ENCODE results near the gene MPL. TPM values are rescaled to one million over a fixed set of nuclear protein-coding genes. Genes with fewer than 3 reads are reported as not detected.

Gene MPL
- 2.2 TPM for total RNA-seq
- not detected for polyA plus RNA-seq

DNA sequence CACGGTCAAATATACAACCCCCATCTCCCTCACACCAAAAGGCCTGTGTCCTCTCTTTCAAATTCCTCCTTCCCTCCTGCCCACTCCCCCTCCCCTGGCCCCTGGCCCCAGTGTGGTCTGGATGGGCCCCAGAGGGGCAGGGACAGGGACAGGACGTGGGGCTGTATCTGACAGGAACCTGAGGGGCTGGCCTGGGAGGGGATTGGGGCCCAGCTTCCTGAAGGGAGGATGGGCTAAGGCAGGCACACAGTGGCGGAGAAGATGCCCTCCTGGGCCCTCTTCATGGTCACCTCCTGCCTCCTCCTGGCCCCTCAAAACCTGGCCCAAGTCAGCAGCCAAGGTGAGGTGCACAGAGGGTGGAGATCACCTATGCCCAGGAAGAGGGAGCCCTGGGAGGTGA lies at the start of gene MPL:
Gene MPL, plus strand, starts transcription at position 231 of the 400 bp plus-strand sequence. Its CDS starts 31 bp downstream, at position 262.
- no peaks in the 10 kb centered on the region for H3K9me3 ChIP-seq (ENCODE audit: control insufficient read depth in 2 of 2, low read length in 2 of 2)
- H3K9me3 Mint-ChIP-seq = no peaks in the 10 kb centered on the region
- H3K27me3 ChIP-seq (ENCODE audit: control insufficient read depth, insufficient read depth, low read length) = no peaks in the 10 kb centered on the region
- no peaks in the 10 kb centered on the region for H3K36me3 Mint-ChIP-seq
- H3K4me3 ChIP-seq (ENCODE audit: low read depth, low read length) = no peak within 1 kb of the TSS
- no peak within 1 kb of the TSS for H3K4me3 Mint-ChIP-seq
- ATAC-seq (ENCODE audit: low read depth in 2 of 2) = no peak
- H3K27me3 Mint-ChIP-seq = peaks cover 7% of the 10 kb centered on the region
- H3K36me3 ChIP-seq (ENCODE audit: control insufficient read depth, insufficient read depth, low read length) = no peaks in the 10 kb centered on the region
- H3K4me1 Mint-ChIP-seq = no peaks in the 10 kb centered on the region
- no peaks in the 10 kb centered on the region for H3K4me1 ChIP-seq (ENCODE audit: control insufficient read depth, insufficient read depth, low read length, poor library complexity, severe bottlenecking)
- no peak within 1 kb of the TSS for H3K27ac ChIP-seq (ENCODE audit: insufficient read depth, low read length, poor library complexity, severe bottlenecking)
- DNase-seq = no peak
- peak within 1 kb of the TSS in 2 of 3 donors; percentile 50 to 76 for H3K27ac Mint-ChIP-seq

DNA sequence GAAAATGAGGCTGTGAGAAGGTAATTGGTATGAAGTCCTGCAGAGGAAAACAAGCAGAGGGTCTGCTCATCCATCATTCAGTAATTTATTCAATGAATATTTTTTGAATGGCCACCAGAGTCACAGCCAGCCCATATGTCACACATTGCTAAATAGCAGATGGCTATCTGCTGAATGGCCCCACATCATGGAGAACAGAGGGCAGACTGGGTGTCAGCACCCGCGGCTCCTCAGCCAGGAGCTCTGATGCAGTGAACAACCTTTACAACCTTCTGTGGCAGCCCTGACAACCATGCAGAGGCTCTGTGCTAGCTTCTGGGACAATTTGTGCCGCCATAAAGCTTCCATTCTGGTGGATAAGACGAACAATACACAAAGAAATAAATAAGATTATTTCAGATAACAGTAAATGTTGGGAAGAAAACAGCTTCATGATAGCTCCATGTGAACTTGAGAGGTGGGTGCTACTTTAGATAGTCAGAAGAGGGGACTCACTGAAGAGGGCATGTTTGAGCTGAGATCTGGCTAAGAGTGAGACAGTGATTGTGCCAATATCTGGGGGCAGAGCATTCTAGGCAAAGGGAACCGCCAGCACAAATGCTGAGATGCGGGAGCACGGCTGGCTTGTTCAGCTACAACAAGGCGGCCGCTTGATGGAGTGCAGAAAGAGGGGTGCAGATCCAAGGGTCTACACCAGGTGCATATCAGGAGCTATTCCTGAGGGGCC lies 49.4 kb upstream of the MPL start:
- H3K27me3 Mint-ChIP-seq = no peaks in the 10 kb centered on the region
- no peaks in the 10 kb centered on the region for H3K9me3 Mint-ChIP-seq
- no peaks in the 10 kb centered on the region for H3K4me1 ChIP-seq (ENCODE audit: control insufficient read depth, insufficient read depth, low read length, poor library complexity, severe bottlenecking)
- peaks cover 0 to 2% (median 0%) of the 10 kb centered on the region in 4 donors for H3K4me1 Mint-ChIP-seq
- no peak overlapping the region for H3K4me3 Mint-ChIP-seq
- no peak overlapping the region for H3K27ac Mint-ChIP-seq
- H3K36me3 Mint-ChIP-seq = no peaks in the 10 kb centered on the region
- no peak overlapping the region for H3K4me3 ChIP-seq (ENCODE audit: low read depth, low read length)
- H3K36me3 ChIP-seq (ENCODE audit: control insufficient read depth, insufficient read depth, low read length) = no peaks in the 10 kb centered on the region
- DNase-seq = no peak
- no peaks in the 10 kb centered on the region for H3K27me3 ChIP-seq (ENCODE audit: control insufficient read depth, insufficient read depth, low read length)
- H3K9me3 ChIP-seq (ENCODE audit: control insufficient read depth in 2 of 2, low read length in 2 of 2) = no peaks in the 10 kb centered on the region
- H3K27ac ChIP-seq (ENCODE audit: insufficient read depth, low read length, poor library complexity, severe bottlenecking) = no peak overlapping the region
- ATAC-seq (ENCODE audit: low read depth in 2 of 2) = no peak

DNA sequence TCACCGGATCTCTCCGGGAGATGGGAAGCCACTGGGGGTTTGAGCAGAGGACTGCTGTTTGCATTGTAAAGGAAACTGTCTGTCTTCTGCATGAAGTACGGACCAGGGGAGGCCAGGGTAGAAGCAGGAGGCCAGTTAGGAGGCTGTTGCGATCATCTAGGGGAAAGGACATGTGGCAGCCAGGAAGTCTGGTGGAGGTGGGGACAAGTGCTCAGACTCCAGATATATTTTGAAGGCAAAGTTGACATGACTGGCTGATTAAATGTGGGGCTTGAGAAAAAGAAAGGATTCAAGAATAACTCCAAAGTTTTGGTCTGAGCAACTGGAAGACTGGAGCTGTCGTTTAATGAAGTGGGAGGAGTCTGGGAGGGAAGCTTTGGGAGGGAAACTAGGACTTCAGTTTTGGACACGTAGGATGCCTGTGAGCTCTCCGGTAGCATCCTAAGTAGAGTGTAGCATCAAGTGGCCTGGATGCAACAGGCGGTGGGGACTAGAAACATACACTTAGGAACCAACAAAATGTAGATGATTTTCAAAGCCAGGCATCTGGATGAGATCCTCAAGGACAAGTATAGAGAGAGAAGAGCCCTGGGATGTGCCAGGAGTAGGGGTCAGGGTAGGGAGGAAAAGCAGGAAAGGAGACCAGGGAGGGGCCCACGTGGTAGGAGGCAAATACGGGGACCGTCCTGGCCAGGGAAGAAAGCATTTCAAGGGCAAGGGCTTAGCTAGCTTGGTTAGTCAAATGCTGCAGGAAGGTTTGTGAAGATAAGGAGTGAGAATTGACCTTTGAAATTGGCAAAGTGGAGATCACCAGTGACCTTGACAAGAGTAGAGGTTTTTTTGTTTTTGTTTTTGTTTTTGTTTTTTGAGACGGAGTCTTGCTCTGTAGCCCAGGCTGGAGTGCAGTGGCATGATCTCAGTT lies 48.6 kb upstream of the MPL start:
- H3K27me3 Mint-ChIP-seq = no peaks in the 10 kb centered on the region
- ATAC-seq (ENCODE audit: low read depth in 2 of 2) = no peak

DNA sequence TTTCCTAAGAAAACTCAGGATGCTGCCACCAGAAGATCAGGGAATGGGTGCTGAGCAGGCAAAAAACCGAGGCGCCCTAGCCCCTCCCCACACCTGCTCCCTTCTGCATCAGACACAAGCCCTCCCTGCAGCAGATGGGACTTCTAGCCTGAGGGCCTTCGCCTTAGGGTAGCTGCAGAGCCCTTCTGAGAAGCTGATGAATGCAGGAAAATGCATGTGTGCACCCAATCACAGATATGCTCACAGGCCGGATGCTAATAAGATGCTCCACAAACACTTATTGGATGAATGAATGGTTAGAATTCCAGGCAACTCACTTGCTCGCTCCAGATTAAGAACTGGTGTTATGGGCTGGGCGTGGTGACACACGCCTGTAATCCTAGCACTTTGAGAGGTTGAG lies 45.4 kb upstream of the MPL start:
- Mint-ChIP-seq H3K9me3 (no peaks in the 10 kb centered on the region), H3K4me3 (no peak overlapping the region)
- H3K9me3 ChIP-seq (ENCODE audit: control insufficient read depth in 2 of 2, low read length in 2 of 2) = no peaks in the 10 kb centered on the region

More for the DNA sequence above, 48.6 kb upstream of the MPL start:
- Histone ChIP-seq H3K4me3 (ENCODE audit: low read depth, low read length) (no peak overlapping the region), H3K4me1 (ENCODE audit: control insufficient read depth, insufficient read depth, low read length, poor library complexity, severe bottlenecking) (no peaks in the 10 kb centered on the region), H3K9me3 (ENCODE audit: control insufficient read depth in 2 of 2, low read length in 2 of 2) (no peaks in the 10 kb centered on the region), H3K27ac (ENCODE audit: insufficient read depth, low read length, poor library complexity, severe bottlenecking) (no peak overlapping the region), H3K27me3 (ENCODE audit: control insufficient read depth, insufficient read depth, low read length) (no peaks in the 10 kb centered on the region), H3K36me3 (ENCODE audit: control insufficient read depth, insufficient read depth, low read length) (no peaks in the 10 kb centered on the region)
- H3K36me3 Mint-ChIP-seq = no peaks in the 10 kb centered on the region
- H3K9me3 Mint-ChIP-seq = no peaks in the 10 kb centered on the region
- H3K4me1 Mint-ChIP-seq = peaks cover 0 to 2% (median 0%) of the 10 kb centered on the region in 4 donors
- no peak for DNase-seq
- no peak overlapping the region for H3K4me3 Mint-ChIP-seq
- no peak overlapping the region for H3K27ac Mint-ChIP-seq

DNA sequence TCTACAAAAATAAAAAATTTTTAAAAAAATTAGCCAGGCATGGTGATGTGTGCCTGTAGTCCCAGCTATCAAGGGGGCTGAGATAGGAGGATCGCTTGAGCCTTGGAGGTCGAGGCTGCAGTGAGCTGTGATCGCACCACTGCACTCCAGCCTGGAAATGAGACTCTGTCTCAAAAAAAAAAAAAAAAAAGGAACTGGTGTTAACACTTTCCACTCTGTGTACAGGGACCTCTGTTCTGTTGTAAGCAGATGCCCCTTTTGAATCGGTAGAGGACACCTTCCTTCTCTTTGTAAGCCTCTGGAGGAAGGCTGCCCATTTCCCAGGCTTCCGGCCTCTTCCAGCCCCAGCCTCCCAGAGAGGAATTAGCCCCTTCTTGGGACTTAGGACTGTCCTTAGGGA lies 44.9 kb upstream of the MPL start:
- Histone ChIP-seq H3K36me3 (ENCODE audit: control insufficient read depth, insufficient read depth, low read length) (no peaks in the 10 kb centered on the region), H3K9me3 (ENCODE audit: control insufficient read depth in 2 of 2, low read length in 2 of 2) (no peaks in the 10 kb centered on the region), H3K4me1 (ENCODE audit: control insufficient read depth, insufficient read depth, low read length, poor library complexity, severe bottlenecking) (peaks cover 12% of the 10 kb centered on the region), H3K27me3 (ENCODE audit: control insufficient read depth, insufficient read depth, low read length) (no peaks in the 10 kb centered on the region), H3K4me3 (ENCODE audit: low read depth, low read length) (no peak overlapping the region), H3K27ac (ENCODE audit: insufficient read depth, low read length, poor library complexity, severe bottlenecking) (no peak overlapping the region)
- H3K27me3 Mint-ChIP-seq = no peaks in the 10 kb centered on the region
- no peaks in the 10 kb centered on the region for H3K36me3 Mint-ChIP-seq
- H3K4me3 Mint-ChIP-seq = no peak overlapping the region
- H3K27ac Mint-ChIP-seq = peak overlapping the region in 1 of 3 donors; percentile 38
- H3K4me1 Mint-ChIP-seq = peaks cover 4 to 20% (median 8%) of the 10 kb centered on the region in 4 donors
- no peak for ATAC-seq (ENCODE audit: low read depth in 2 of 2)
- DNase-seq = no peak
- H3K9me3 Mint-ChIP-seq = no peaks in the 10 kb centered on the region

More for the DNA sequence above, 45.4 kb upstream of the MPL start:
- H3K27ac Mint-ChIP-seq = no peak overlapping the region
- Histone ChIP-seq H3K4me1 (ENCODE audit: control insufficient read depth, insufficient read depth, low read length, poor library complexity, severe bottlenecking) (peaks cover 12% of the 10 kb centered on the region), H3K27ac (ENCODE audit: insufficient read depth, low read length, poor library complexity, severe bottlenecking) (no peak overlapping the region), H3K4me3 (ENCODE audit: low read depth, low read length) (no peak overlapping the region), H3K36me3 (ENCODE audit: control insufficient read depth, insufficient read depth, low read length) (no peaks in the 10 kb centered on the region), H3K27me3 (ENCODE audit: control insufficient read depth, insufficient read depth, low read length) (no peaks in the 10 kb centered on the region)
- H3K4me1 Mint-ChIP-seq = peaks cover 4 to 20% (median 8%) of the 10 kb centered on the region in 4 donors
- H3K36me3 Mint-ChIP-seq = no peaks in the 10 kb centered on the region
- no peaks in the 10 kb centered on the region for H3K27me3 Mint-ChIP-seq
- DNase-seq = no peak
- no peak for ATAC-seq (ENCODE audit: low read depth in 2 of 2)

DNA sequence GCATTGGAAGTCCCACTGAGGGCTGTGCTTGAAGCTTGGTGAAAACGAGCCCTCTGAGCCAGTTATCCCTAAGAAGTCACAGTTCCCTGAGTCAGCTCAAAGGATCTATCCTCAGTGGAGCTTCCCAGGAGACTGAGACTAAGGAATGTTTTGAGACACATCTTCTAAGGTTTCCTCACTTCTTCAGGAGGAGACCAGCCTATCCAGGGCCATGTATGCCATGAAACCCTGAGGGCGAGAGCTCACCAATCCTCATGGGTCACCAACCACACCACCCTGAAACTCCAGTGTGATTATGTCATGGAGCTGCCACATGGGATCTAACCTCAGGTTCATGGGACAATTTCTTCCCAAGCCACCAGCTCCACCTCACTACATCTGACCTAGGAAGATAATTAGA lies 44.4 kb upstream of the MPL start:
- Mint-ChIP-seq H3K4me1 (peaks cover 4 to 20% (median 8%) of the 10 kb centered on the region in 4 donors), H3K9me3 (no peaks in the 10 kb centered on the region), H3K36me3 (no peaks in the 10 kb centered on the region), H3K27ac (peak overlapping the region in 1 of 3 donors; percentile 38), H3K4me3 (no peak overlapping the region), H3K27me3 (no peaks in the 10 kb centered on the region)
- H3K9me3 ChIP-seq (ENCODE audit: control insufficient read depth in 2 of 2, low read length in 2 of 2) = no peaks in the 10 kb centered on the region
- H3K4me1 ChIP-seq (ENCODE audit: control insufficient read depth, insufficient read depth, low read length, poor library complexity, severe bottlenecking) = peaks cover 12% of the 10 kb centered on the region
- no peak overlapping the region for H3K4me3 ChIP-seq (ENCODE audit: low read depth, low read length)
- H3K36me3 ChIP-seq (ENCODE audit: control insufficient read depth, insufficient read depth, low read length) = no peaks in the 10 kb centered on the region
- DNase-seq (no peak), ATAC-seq (ENCODE audit: low read depth in 2 of 2) (no peak)
- H3K27ac ChIP-seq (ENCODE audit: insufficient read depth, low read length, poor library complexity, severe bottlenecking) = no peak overlapping the region
- no peaks in the 10 kb centered on the region for H3K27me3 ChIP-seq (ENCODE audit: control insufficient read depth, insufficient read depth, low read length)

DNA sequence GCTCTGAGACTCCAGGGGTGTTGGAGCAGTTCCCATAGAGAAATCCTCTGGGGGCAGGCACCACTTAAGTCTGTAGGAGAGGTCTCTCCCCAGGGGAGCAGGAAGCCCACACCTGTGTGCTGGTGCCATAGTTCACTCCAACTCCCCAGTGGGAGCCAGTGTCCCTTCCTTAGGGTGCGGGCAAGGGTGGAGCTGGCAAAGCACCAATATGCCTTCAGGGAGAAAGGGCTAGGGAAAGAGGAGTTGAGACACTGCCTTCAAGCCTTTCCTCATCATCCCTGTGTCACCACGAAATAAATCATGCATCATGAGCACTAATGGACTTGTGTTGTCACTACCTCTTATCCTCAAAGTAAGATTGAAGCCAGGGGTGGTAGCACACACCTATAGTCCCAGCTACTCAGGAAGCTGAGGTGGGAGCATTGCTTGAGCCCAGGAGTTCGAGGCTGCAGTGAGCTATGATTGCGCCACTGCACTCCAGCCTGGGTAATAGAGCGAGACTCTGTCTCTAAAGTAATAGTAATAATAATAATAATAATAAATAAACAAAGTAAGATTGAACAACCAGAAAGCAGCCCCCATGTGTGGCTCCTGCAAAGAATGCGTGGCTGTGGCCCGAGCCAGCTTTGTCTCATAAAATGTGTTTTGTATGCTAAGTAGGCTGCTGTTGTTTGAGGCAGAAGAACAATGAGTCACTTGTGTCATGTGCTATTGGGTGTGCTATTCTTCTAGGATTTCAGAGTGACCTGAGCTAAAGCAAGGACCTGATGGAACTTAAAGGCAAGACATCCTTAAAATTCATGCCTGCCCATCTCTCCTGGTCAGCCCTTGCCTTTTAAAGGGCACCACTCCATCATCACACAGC lies 43.5 kb upstream of the MPL start:
- Mint-ChIP-seq H3K36me3 (no peaks in the 10 kb centered on the region), H3K9me3 (no peaks in the 10 kb centered on the region), H3K4me3 (no peak overlapping the region), H3K27ac (no peak overlapping the region), H3K27me3 (no peaks in the 10 kb centered on the region), H3K4me1 (peaks cover 4 to 20% (median 8%) of the 10 kb centered on the region in 4 donors)
- Histone ChIP-seq H3K27ac (ENCODE audit: insufficient read depth, low read length, poor library complexity, severe bottlenecking) (no peak overlapping the region), H3K36me3 (ENCODE audit: control insufficient read depth, insufficient read depth, low read length) (no peaks in the 10 kb centered on the region), H3K9me3 (ENCODE audit: control insufficient read depth in 2 of 2, low read length in 2 of 2) (no peaks in the 10 kb centered on the region), H3K4me3 (ENCODE audit: low read depth, low read length) (no peak overlapping the region), H3K27me3 (ENCODE audit: control insufficient read depth, insufficient read depth, low read length) (no peaks in the 10 kb centered on the region), H3K4me1 (ENCODE audit: control insufficient read depth, insufficient read depth, low read length, poor library complexity, severe bottlenecking) (peaks cover 12% of the 10 kb centered on the region)
- DNase-seq (no peak), ATAC-seq (ENCODE audit: low read depth in 2 of 2) (no peak)

All from CD4-positive, CD25-positive, alpha-beta regulatory T cell (primary cell).